ENCODE data around the gene CLMN.

The CLMN gene

DNA sequence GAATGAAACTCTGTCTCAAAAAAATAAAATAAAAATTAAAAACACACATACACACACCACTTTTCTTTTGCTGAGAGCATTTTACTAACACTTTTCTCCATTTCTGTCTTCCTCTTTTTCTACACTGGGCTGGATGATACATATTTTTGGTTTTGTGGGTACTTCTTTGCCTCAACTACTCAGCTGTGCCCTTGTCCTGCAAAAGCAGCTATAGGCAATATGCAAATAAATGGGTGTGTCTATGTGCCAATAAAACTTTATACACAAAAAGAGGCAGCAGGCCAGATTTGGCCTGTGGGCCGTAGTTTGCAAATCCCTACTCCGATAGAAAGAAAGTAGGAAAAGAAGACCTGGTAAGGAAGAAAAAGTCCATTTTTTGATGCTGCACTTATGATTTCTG lies 6.5 kb downstream of the CLMN start:
- no peak for DNase-seq
- Mint-ChIP-seq H3K36me3 (ENCODE audit: low read depth) (peaks cover 19% of the 10 kb centered on the region), H3K27me3 (ENCODE audit: low read depth, poor library complexity) (peaks cover 31% of the 10 kb centered on the region), H3K4me1 (peaks cover 31% of the 10 kb centered on the region), H3K4me3 (no peak overlapping the region), H3K9me3 (peaks cover 13% of the 10 kb centered on the region), H3K27ac (no peak overlapping the region)
- TF ChIP-seq CTCF (IDR thresholded peaks at IDR 0.05) = no peak

DNA sequence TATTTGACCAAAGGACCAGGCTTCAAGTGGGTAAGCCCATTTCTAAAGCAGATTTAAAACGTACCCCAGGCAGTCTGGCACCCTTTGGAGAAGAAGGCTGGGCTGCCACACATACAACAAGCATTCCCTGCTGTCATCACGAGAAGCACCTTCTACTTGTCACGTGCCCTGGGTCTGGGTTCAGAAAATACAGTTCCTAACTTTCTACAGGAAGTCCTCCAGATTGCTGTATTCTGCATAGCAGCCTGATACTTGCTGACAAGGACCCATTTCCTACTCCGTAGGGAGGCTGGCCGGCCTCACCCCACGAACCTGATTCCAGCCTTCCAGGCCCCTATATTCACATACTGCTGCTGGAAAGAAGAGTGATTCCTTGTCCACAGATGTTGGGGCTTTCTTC lies 7.4 kb downstream of the CLMN start:
- TF ChIP-seq CTCF (IDR thresholded peaks at IDR 0.05) = no peak
- peaks cover 13% of the 10 kb centered on the region for H3K9me3 Mint-ChIP-seq
- H3K27ac Mint-ChIP-seq = no peak overlapping the region
- peaks cover 19% of the 10 kb centered on the region for H3K36me3 Mint-ChIP-seq (ENCODE audit: low read depth)
- DNase-seq = no peak
- H3K4me3 Mint-ChIP-seq = no peak overlapping the region
- peaks cover 22% of the 10 kb centered on the region for H3K27me3 Mint-ChIP-seq (ENCODE audit: low read depth, poor library complexity)
- peaks cover 33% of the 10 kb centered on the region for H3K4me1 Mint-ChIP-seq

DNA sequence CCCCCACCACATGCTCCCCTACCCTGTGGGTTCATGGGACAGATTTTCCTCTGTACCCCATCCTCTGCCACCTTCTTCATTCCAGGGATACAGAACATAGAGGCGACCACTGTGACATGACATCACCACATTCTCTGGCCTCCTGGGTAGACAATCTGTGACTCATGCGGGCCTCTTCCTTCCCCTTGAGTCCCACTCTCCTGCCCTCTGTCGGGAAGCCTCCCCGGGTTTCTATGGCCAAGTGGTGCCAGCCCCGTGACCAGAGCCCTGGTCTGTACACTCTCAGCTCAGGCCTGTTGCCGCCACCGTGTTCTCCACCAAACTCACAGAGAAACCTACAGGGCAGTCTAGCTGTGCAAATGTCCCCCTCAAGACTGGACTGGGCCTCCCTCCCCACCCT lies 8.0 kb downstream of the CLMN start:
- Mint-ChIP-seq H3K27me3 (ENCODE audit: low read depth, poor library complexity) (peaks cover 18% of the 10 kb centered on the region), H3K4me1 (peaks cover 31% of the 10 kb centered on the region), H3K36me3 (ENCODE audit: low read depth) (peaks cover 19% of the 10 kb centered on the region), H3K27ac (no peak overlapping the region), H3K4me3 (no peak overlapping the region), H3K9me3 (peaks cover 13% of the 10 kb centered on the region)
- TF ChIP-seq CTCF (IDR thresholded peaks at IDR 0.05) = no peak
- no peak for DNase-seq

GRCh38 chr14:95310635-95311380 lies 8.9 kb downstream of the CLMN start:
- H3K27ac Mint-ChIP-seq = no peak overlapping the region
- H3K27me3 Mint-ChIP-seq (ENCODE audit: low read depth, poor library complexity) = peaks cover 20% of the 10 kb centered on the region
- H3K4me1 Mint-ChIP-seq = peaks cover 32% of the 10 kb centered on the region
- H3K9me3 Mint-ChIP-seq = peaks cover 13% of the 10 kb centered on the region
- H3K36me3 Mint-ChIP-seq (ENCODE audit: low read depth) = peaks cover 19% of the 10 kb centered on the region
- no peak for TF ChIP-seq CTCF (IDR thresholded peaks at IDR 0.05)
- no peak overlapping the region for H3K4me3 Mint-ChIP-seq
- no peak for DNase-seq

DNA sequence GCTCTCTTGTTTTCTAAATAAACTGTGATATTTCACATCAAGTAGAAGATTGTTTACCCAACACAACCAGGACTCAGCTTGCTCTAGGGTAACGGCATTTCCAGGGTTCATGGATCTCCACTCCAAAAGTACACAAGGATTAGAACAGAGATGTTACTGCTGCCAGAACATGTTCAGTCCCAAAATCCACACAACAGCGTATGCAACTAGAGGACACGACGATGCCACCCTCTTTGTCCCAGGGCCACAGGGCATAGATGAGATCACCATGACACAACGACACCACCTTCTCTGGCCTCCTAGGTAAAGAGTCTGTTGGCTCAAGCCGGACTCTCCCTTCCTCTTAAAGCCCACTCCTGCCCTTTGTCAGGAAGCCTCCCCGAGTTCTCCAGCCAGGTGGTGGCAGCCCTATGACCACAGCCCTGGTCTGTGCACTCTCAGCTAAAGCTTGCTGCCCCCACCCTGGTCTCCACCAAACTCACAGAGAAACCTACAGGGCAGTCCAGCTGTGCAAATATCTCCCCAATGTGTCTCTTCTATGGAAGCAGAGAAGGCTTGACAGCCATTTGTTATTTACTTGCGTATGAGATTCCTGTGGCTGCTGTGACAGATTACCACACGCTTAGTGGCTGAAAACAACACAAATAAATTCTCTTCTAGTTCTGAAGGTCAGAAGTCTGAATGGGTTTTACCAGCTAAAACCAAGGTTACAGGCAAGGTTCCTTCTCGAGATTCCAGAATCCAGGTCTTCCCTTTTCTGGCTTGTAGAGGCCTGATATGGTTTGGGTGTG lies 10.3 kb downstream of the CLMN start:
- Mint-ChIP-seq H3K36me3 (ENCODE audit: low read depth) (peaks cover 19% of the 10 kb centered on the region), H3K4me3 (peak overlapping the region; percentile 12), H3K4me1 (peaks cover 38% of the 10 kb centered on the region), H3K9me3 (peaks cover 13% of the 10 kb centered on the region), H3K27ac (no peak overlapping the region), H3K27me3 (ENCODE audit: low read depth, poor library complexity) (peaks cover 20% of the 10 kb centered on the region)
- no peak for TF ChIP-seq CTCF (IDR thresholded peaks at IDR 0.05)
- no peak for DNase-seq

Measured in nephron progenitor cell (in vitro differentiated cells).